Measurements from ENCODE around the gene KRT38. TPM values are rescaled to one million over a fixed set of nuclear protein-coding genes. Genes with fewer than 3 reads are reported as not detected.

The KRT38 gene
- total and polyA plus RNA-seq, 4 donors, result not detected

GRCh38 chr17:41483531-41483930, 42.7 kb upstream of the KRT38 start:
- whole genome bisulfite sequencing, 2 donors, result 75 to 87% methylated on average over 9 of the region's 9 CpGs
- DNase-seq (no peak), ATAC-seq (ENCODE audit: insufficient read depth, low FRiP score) (no peak)
- Histone ChIP-seq H3K36me3 (ENCODE audit: control insufficient read depth in 4 of 4, insufficient read depth in 4 of 4, low read length in 4 of 4) (no peaks in the 10 kb centered on the region), H3K4me3 (no peak overlapping the region), H3K27ac (ENCODE audit: low read depth in 1 of 2, low read length in 1 of 2) (no peak overlapping the region), H3K27me3 (ENCODE audit: control insufficient read depth in 3 of 3, insufficient read depth in 3 of 3, low read length in 2 of 3) (no peaks in the 10 kb centered on the region), H3K9me3 (ENCODE audit: control insufficient read depth in 4 of 4, insufficient read depth in 3 of 4, low read length in 3 of 4) (no peaks in the 10 kb centered on the region), H3K9ac (ENCODE audit: insufficient read depth in 1 of 2, low read length in 2 of 2) (no peak overlapping the region), H3K4me1 (ENCODE audit: control insufficient read depth in 5 of 5, insufficient read depth in 5 of 5, low read length in 5 of 5) (no peaks in the 10 kb centered on the region)
- no peak for TF ChIP-seq CTCF (IDR thresholded peaks at IDR 0.05; ENCODE audit: control extremely low read depth, extremely low read depth)

- no peak within 1 kb of the TSS for H3K27ac ChIP-seq (ENCODE audit: low read depth in 1 of 2, low read length in 1 of 2)
- no peak within 1 kb of the TSS for H3K9ac ChIP-seq (ENCODE audit: insufficient read depth in 1 of 2, low read length in 2 of 2)
- H3K9me3 ChIP-seq (ENCODE audit: control insufficient read depth in 4 of 4, insufficient read depth in 3 of 4, low read length in 3 of 4), result no peaks in the 10 kb centered on the region
- H3K4me3 ChIP-seq, result no peak within 1 kb of the TSS
- H3K27me3 ChIP-seq (ENCODE audit: control insufficient read depth in 3 of 3, insufficient read depth in 3 of 3, low read length in 2 of 3), result no peaks in the 10 kb centered on the region
- no peak for ATAC-seq (ENCODE audit: insufficient read depth, low FRiP score)
- H3K36me3 ChIP-seq (ENCODE audit: control insufficient read depth in 4 of 4, insufficient read depth in 4 of 4, low read length in 4 of 4), result no peaks in the 10 kb centered on the region
- WGBS, 2 donors, result 95 to 100% methylated on average over 2 of the region's 2 CpGs
- DNase-seq, result no peak
- no peak for TF ChIP-seq CTCF (IDR thresholded peaks at IDR 0.05; ENCODE audit: control extremely low read depth, extremely low read depth)
- no peaks in the 10 kb centered on the region for H3K4me1 ChIP-seq (ENCODE audit: control insufficient read depth in 5 of 5, insufficient read depth in 5 of 5, low read length in 5 of 5)
These were observed 40.3 kb upstream of the KRT38 start, which contains the start of gene KRT35 for GRCh38 chr17:41481036-41481435. Gene KRT35 (minus strand): TSS chr17:41481151. CDS start chr17:41481097, 54 bp downstream.

- WGBS, 2 donors, result 94 to 97% methylated on average over 10 of the region's 10 CpGs
- no peaks in the 10 kb centered on the region for H3K9me3 ChIP-seq (ENCODE audit: control insufficient read depth in 4 of 4, insufficient read depth in 3 of 4, low read length in 3 of 4)
- no peak for TF ChIP-seq CTCF (IDR thresholded peaks at IDR 0.05; ENCODE audit: control extremely low read depth, extremely low read depth)
- H3K9ac ChIP-seq (ENCODE audit: insufficient read depth in 1 of 2, low read length in 2 of 2), result no peak overlapping the region
- no peak for DNase-seq
- H3K4me1 ChIP-seq (ENCODE audit: control insufficient read depth in 5 of 5, insufficient read depth in 5 of 5, low read length in 5 of 5), result no peaks in the 10 kb centered on the region
- H3K36me3 ChIP-seq (ENCODE audit: control insufficient read depth in 4 of 4, insufficient read depth in 4 of 4, low read length in 4 of 4), result no peaks in the 10 kb centered on the region
- no peak for ATAC-seq (ENCODE audit: insufficient read depth, low FRiP score)
- no peaks in the 10 kb centered on the region for H3K27me3 ChIP-seq (ENCODE audit: control insufficient read depth in 3 of 3, insufficient read depth in 3 of 3, low read length in 2 of 3)
- H3K27ac ChIP-seq (ENCODE audit: low read depth in 1 of 2, low read length in 1 of 2), result no peak overlapping the region
- no peak overlapping the region for H3K4me3 ChIP-seq
These were observed 39.8 kb upstream of the KRT38 start for GRCh38 chr17:41480581-41480980.

GRCh38 chr17:41480136-41480535, 39.4 kb upstream of the KRT38 start:
- ATAC-seq (ENCODE audit: insufficient read depth, low FRiP score) (no peak), DNase-seq (no peak)
- H3K27ac ChIP-seq (ENCODE audit: low read depth in 1 of 2, low read length in 1 of 2), result no peak overlapping the region
- no peaks in the 10 kb centered on the region for H3K27me3 ChIP-seq (ENCODE audit: control insufficient read depth in 3 of 3, insufficient read depth in 3 of 3, low read length in 2 of 3)
- no peaks in the 10 kb centered on the region for H3K4me1 ChIP-seq (ENCODE audit: control insufficient read depth in 5 of 5, insufficient read depth in 5 of 5, low read length in 5 of 5)
- no peaks in the 10 kb centered on the region for H3K36me3 ChIP-seq (ENCODE audit: control insufficient read depth in 4 of 4, insufficient read depth in 4 of 4, low read length in 4 of 4)
- no peak for TF ChIP-seq CTCF (IDR thresholded peaks at IDR 0.05; ENCODE audit: control extremely low read depth, extremely low read depth)
- no peaks in the 10 kb centered on the region for H3K9me3 ChIP-seq (ENCODE audit: control insufficient read depth in 4 of 4, insufficient read depth in 3 of 4, low read length in 3 of 4)
- H3K9ac ChIP-seq (ENCODE audit: insufficient read depth in 1 of 2, low read length in 2 of 2), result no peak overlapping the region
- H3K4me3 ChIP-seq, result no peak overlapping the region
- WGBS, 2 donors, result 46 to 51% methylated on average over 2 of the region's 2 CpGs

Data from lung (tissue), 12 donors.